Fibroblast of pulmonary artery (primary cell): ENCODE results near the gene TIMP1.
"Not testable (repeated sequence)": the region's sequence is repeated elsewhere in the genome, so short reads cannot be mapped to it uniquely, and the experiment has no call there.

Experiments used
- DNase-seq: peaks from one replicate; pipeline ENCODE4 v3.0.0-alpha.2; 2010; ENCODE audit warnings: low read depth
- H3K4me3 ChIP-seq: replicated peaks from 2 replicates; pipeline ENCODE4 v1.5.1; 2011; ENCODE audit warnings: low read depth, mild to moderate bottlenecking, control low read depth, low read length, moderate library complexity
- TF ChIP-seq, protein P1 (sequence below): IDR thresholded peaks from 2 replicates; pipeline ENCODE4 v1.5.1; 2011; ENCODE audit warnings: mild to moderate bottlenecking, control low read depth, low read length, inconsistent platforms; ENCODE audit errors: missing control alignments

TIMP1 gene

DNA sequence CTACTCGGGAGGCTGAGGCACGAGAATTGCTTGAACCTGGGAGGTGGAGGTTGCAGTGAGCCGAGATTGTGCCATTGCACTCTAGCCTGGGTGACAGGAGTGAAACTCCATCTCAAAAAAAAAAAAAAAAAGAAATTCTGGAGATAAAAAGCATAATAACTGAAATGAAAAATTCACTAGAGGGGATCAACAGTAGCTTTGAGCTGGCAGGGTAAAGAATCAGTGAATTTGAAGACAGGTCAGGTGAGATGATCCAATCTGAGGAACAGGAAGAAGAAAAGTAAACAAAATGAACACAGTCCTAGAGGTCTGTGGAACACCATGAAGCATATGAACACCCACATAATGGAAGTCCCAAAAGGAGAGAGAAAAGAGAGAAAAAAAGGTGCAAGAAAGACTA lies 15.0 kb downstream of the TIMP1 start:
- no peak for DNase-seq
- no peak overlapping the region for H3K4me3 ChIP-seq
- TF ChIP-seq, protein P1, sequence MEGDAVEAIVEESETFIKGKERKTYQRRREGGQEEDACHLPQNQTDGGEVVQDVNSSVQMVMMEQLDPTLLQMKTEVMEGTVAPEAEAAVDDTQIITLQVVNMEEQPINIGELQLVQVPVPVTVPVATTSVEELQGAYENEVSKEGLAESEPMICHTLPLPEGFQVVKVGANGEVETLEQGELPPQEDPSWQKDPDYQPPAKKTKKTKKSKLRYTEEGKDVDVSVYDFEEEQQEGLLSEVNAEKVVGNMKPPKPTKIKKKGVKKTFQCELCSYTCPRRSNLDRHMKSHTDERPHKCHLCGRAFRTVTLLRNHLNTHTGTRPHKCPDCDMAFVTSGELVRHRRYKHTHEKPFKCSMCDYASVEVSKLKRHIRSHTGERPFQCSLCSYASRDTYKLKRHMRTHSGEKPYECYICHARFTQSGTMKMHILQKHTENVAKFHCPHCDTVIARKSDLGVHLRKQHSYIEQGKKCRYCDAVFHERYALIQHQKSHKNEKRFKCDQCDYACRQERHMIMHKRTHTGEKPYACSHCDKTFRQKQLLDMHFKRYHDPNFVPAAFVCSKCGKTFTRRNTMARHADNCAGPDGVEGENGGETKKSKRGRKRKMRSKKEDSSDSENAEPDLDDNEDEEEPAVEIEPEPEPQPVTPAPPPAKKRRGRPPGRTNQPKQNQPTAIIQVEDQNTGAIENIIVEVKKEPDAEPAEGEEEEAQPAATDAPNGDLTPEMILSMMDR, result no peak

DNA sequence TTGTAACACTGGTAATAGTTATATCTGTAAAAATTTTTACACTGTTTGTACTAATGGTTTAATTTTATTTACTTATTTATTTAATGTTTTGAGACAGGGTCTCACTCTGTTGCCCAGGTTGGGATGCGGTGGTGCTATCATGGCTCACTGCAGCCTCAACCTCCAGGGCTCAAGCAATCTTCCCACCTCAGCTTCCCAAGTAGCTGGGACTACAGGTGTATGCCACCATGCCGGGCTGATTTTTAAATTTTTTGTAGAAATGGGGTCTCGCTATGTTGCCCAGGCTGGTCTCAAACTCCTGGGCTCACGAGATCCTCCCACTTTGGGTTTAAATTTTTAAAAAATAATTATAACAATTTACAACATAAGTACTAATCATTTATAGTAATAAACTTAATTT lies 20.9 kb downstream of the TIMP1 start:
- not testable (repeated sequence) for H3K4me3 ChIP-seq

DNA sequence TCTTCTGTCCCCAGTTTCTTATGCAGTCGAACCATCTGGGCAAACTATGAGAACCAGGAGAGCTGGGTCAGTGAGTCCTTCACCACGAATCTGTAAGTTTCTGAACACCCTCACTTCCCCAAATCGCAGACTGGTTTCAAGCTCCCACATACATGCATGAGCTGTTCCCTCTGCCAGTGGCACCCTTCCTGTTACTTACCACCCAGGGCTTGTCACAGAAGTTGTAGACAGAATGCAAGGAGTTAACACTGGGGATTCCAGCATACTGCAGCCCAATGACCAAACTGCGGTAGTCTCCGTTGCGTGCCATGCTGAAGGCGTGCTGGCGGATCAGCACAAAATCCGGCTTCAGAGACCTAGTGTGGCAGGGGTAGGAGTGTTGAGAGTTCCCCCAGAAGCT lies 22.8 kb downstream of the TIMP1 start:
- no peak overlapping the region for H3K4me3 ChIP-seq
- TF ChIP-seq, protein P1, result no peak
- no peak for DNase-seq

More for the DNA sequence above, 20.9 kb downstream of the TIMP1 start:
- DNase-seq, result not testable (repeated sequence)

DNA sequence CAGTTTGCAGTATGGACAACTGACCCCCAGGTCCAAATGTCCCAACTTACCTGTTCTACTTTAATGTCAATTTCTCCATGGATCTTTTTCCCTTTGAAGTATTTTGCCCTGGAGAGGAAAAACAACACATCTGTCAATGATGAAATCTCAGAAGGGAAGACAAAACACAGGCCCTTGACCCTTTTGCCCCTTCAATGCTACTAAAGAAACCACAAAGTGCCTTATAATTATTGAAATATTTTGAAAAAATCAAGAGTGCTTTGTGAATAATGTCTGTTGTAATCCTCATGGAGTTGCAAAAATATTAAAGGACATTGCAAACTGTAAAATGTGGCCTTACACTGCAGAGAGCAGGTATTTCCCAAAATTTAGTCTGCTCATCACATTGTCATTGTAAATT lies 24.9 kb downstream of the TIMP1 start:
- DNase-seq, result peak; percentile 50
- TF ChIP-seq, protein P1, result no peak
- H3K4me3 ChIP-seq, result no peak overlapping the region

DNA sequence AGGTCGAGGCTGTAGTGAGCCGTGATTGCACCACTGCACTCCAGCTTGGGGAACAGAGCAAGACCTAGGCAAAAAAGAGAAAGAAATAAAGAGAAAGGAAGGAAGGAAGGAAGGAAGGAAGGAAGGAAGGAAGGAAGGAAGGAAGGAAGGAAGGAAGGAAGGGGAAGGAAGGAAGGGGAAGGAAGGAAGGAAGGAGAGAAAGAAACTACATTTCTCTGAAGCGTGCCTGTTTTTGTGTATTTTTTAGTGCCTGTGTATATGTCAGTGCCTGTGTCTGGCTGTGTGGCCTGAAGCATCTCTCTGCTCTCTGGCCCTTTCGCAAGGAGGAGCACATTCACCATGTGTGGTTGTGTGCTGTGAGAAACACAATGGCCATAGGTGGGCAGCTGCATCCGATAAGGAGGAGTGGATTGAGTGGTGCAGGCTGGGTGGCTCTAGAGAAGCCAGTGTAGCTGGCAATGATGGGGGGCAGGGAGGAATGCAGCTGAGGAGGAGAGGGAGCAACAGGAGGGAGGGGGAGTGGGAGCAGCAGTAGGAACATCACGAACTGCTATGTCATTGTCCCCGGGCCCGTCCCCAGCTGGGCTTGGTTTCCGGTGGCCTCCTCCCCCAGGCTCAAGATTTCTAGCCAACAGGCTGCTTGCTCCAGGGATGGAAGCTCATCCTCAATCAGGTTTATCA lies 26.0 kb downstream of the TIMP1 start:
- peak; percentile 42 for DNase-seq
- TF ChIP-seq, protein P1, result no peak
- H3K4me3 ChIP-seq, result no peak overlapping the region

DNA sequence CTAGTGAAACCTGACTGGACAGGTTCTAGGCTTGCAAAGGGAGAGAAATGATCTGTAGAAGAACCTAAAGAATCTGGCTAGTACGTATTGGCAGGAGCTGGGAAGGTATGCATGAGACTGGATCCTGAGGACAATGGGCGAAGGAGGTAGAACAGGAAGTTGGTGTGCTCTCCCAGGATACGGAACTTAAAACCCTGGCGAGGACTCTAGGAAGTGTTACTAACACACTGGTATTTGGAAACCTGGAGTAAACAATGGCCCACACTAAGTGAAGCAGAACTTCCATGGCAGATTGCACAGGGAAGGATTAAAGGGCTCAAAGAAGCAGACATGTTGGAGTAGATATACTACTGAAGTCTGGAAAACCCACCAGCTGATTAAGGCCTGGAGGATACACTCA lies 28.3 kb downstream of the TIMP1 start:
- H3K4me3 ChIP-seq, result no peak overlapping the region
- DNase-seq, result peak; percentile 59
- TF ChIP-seq, protein P1, result no peak

DNA sequence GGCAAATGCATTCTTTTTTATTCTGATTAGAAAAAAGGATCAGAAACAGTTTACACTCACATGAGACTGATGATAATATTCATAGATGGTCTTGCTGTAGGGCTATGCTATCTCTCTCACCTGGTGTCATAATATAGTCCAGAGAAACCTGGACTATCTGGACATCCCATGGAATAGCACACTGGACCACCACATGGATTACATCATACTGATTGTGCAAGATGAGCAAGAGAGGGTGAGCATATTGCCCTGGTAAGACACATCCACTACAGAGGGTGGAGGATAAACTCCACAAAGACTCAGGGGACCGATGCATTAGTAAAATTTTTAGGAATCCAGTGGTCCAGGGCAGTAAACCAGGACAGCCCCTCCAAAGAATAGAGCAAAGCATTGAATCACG lies 29.3 kb downstream of the TIMP1 start:
- DNase-seq, result no peak
- no peak overlapping the region for H3K4me3 ChIP-seq
- TF ChIP-seq, protein P1, result no peak
